ENCODE results near the gene INHBB.
"Not testable (repeated sequence)": the region's sequence is repeated elsewhere in the genome, so short reads cannot be mapped to it uniquely, and the experiment has no call there.

Gene INHBB

DNA sequence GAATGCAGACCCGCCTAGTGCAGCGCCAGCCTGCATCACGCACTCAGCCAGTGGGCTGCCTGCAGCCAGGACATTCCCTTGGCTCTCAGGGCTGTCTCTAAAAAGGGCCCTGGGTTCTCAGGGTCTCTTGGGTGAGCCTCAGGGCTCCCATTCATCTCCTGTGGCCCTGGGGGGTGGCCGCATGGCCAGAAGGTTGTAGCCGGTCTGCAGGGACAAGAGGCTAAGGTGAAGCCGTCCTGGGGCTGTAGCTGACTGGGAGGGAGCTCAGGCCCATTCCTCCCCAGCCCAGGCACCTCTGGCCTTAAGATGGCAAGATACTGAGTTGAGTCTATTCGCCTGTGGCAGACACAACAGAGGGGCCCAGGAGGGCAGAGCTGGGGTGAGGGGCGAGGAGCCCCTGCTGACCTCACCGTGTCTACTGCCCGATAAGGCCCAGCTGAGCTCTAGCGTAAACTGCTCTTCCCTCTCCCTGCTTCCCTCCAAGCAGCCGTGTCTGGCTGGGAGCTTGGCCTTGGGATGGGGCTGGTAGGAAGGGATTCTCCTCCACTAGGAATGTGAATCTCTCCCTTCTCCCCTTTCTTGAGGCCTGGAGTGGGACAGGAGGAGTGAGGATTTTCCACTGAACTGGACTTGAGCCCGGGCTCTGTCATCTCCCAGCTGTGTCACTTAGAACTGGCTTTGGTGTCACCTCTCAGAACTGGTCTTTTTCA is 37.9 kb downstream of the INHBB start:
- no peak for DNase-seq

GRCh38 chr2:120384486-120385354 is 38.8 kb downstream of the INHBB start:
- DNase-seq, result no peak

- no peak for DNase-seq
These were observed 39.6 kb downstream of the INHBB start for GRCh38 chr2:120385355-120386127.

DNA sequence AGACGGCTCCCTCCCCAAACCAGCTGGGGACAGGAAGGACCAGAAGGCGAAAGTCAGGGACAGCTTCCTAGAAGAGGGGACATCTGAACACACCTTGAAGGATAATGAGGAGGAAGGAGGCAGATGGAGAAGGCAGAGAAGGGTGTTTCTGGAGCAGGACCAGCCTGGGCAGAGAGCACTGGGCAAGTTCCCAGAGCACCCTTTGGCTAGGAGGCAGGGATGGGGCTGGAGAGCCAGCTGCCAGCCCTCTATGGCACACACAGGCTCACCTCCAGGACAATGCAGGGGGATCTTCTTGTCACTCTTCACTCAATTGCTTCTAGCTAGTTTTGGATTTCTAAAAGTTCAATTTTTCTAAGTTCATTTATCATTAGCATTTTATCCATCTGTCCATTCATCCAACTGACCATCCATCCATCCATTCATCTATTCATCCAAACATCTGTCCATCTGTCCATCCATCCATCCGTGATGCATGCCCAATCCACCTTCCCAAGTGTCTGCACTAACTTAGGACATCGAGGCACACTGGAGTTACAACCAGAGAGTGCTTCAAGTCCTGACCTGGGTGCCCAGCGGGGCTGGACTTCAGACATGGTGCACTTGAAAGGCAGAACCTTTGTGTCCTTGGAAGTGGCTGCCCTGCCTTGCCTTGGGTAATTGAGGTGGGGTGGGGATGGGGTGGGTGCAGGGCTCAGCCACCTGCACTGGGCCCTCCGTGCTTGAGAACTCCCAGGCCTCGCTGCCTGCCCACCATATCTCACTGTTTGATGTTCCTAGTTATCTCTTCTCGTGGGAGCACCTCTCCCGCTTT is 42.5 kb downstream of the INHBB start:
- DNase-seq, result peak; percentile 3

GRCh38 chr2:120389036-120389391 is 43.1 kb downstream of the INHBB start:
- peak; percentile 10 for DNase-seq

- peak; percentile 10 for DNase-seq
These were observed 44.6 kb downstream of the INHBB start for GRCh38 chr2:120390381-120391055.

DNA sequence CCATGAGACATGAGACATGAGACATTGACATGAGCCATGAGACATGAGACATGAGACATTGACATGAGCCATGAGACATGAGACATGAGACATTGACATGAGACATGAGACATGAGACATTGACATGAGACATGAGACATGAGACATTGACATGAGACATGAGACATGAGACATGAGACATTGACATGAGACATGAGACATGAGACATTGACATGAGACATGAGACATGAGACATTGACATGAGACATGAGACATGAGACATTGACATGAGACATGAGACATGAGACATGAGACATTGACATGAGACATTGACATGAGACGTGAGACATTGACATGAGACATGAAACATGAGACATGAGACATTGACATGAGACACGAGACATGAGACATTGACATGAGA is 45.4 kb downstream of the INHBB start:
- not testable (repeated sequence) for DNase-seq

- DNase-seq, result peak; percentile 1
These were observed 46.2 kb downstream of the INHBB start for GRCh38 chr2:120391911-120392665.

GRCh38 chr2:120392923-120393322 is 47.0 kb downstream of the INHBB start:
- DNase-seq, result peak; percentile 1

- peak; percentile 10 for DNase-seq
These were observed 47.5 kb downstream of the INHBB start for GRCh38 chr2:120393456-120393855.

DNA sequence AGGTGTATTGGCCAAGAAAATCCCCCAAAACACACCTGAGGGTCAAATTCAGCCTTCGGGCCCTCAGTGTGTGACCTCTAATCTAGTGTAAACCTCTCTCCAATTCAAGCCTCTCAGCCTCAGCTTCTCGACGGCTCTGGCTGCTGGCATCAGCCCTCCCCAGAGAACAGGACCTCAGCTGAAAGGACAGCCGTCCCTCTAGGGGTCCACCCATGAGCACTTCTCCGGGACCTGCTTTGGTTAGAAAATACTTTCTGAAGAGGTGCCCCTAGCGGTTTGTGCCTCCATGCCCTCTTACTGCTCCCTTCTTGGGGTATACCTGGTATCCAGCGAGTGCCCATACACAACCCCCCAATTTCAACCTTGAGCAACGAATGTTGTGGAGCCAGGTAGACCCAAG is 48.8 kb downstream of the INHBB start:
- peak; percentile 8 for DNase-seq

- DNase-seq, result peak; percentile 10
These were observed 49.5 kb downstream of the INHBB start for GRCh38 chr2:120395221-120396012.

- DNase-seq, result peak; percentile 22
These were observed 50.3 kb downstream of the INHBB start for GRCh38 chr2:120396013-120396860.

- DNase-seq, result peak; percentile 9
These were observed 51.2 kb downstream of the INHBB start for GRCh38 chr2:120396861-120397811.

GRCh38 chr2:120398051-120398995 is 52.4 kb downstream of the INHBB start:
- DNase-seq, result peak; percentile 12

DNA sequence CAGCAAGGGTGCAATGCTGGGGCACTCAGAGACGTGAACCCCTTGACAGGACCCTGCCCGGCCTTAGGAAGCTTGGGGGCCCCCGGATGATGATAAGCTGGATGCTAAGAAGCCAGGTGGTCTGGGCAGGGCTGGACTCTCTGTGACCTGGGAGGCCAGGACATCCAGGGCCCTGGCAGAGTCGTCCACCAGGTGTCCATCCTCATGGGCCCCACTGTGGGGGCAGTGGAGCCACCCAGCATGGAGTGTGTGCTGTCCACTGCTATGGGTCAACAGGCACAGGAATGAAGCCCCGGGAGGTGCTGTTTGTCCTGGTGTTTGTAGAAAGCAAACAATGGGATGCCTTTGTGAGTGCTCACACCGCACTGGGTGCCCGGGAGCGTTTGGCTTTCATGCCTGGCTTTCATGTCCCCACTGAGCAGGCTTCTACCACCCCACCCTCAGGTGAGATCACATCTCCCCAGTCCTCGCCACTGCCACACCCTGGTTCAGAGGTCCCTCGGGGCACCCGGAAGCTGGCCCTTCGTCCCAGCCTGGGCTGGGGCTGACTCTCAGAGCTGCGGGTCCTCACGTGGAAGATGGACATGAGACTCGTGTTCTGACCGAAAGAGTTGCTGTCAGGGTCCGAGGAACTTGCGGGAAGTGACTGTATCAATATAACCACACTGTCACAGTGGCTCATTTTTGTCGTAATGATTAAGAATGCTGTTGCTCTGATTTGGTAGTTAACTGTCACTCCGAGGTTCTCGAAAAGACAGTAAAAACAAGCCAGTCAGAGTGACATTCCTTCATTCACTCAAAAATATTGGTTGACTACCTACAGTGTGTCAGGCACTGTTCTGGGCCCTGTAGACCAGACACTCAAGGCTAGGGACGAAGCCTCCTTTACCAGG is 53.3 kb downstream of the INHBB start:
- peak; percentile 13 for DNase-seq

All from femur (tissue), 1 donor.